Caki2 (cell line): ENCODE data around the gene PCK1. TPM values are rescaled to one million over a fixed set of nuclear protein-coding genes. Genes with fewer than 3 reads are reported as not detected.

Source experiments
- DNase-seq: peaks from one replicate; pipeline ENCODE4 v3.0.0-alpha.2; 2015; ENCODE audit warnings: low read depth
- in situ Hi-C: cut with HindIII; loops from 2 replicates; pipeline ENCODE4 v1.10.0; 2016; ENCODE audit warnings: low sequenced_read_pairs, low pct_unique_long_range_greater_than_20kb, mixed read lengths
- total RNA-seq: library from RNA; depleted of rRNA; stranded (reverse); fragments of >200 nt; shearing (Covaris generic); gene quantifications from 2 replicates; pipeline ENCODE4 v1.2.3, GENCODE V29; 2014; ENCODE audit warnings: low replicate concordance; rRNA removed

The PCK1 gene
- total RNA-seq, 1 experiment from 2014 or later: 1.0 TPM

DNA sequence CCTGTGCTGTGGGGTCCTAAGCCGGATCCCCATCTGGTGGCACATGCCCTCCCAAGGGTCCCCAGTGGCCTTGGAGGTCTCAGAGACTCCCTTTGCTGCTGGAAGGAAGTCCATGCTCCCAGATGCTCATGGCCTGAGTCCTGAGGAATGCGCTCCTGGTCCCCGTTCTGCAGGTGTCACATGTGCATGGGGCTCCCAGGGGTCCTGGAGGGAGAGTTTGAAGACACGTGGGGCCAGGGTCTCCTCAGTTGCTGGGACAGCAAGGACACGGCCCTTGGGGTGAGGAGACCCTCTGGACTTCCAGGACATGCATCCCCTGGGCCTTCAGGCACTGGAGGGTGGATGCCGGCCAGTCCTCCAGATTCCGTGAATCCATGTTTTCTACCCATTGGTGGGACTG is 47.6 kb downstream of the PCK1 start:
- in situ Hi-C loops: no loop called here
- DNase-seq: no peak

DNA sequence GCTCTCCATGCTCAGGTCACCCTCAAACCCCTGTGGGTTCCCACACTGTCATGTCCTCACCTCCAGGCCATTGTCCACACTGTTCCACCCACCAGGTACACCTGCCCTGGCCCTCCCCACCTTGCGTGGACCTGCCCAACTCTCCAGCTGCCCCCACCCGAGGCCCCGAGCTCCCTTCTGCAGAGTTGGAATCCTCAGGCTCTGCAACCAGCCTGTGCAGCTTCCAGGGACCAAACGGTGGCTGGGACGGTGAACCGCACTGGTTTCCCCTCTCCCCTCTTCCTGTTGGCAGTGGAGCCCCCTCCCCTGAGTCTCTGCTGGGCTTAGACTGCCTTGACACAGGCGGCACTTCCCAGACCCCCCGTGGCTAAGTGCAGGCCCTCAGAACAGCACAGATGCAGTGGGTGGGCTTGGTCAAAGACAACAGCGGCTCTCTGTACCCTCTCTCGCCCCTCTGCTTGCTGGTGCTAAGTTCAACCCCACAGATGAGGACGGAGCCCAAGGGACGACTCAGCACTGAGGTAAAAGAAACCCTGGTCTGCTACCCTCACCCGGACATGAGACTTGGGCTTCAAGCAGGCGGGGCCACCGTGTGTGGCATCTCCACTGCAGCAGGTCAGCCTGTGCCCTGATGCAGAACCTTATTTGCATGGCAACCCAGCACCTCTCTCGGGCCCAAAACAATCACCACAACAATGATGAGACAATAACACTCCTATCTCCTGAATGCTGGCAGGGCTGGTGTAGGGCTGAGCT is 48.4 kb downstream of the PCK1 start:
- DNase-seq: no peak
- in situ Hi-C loops: no loop called here

DNA sequence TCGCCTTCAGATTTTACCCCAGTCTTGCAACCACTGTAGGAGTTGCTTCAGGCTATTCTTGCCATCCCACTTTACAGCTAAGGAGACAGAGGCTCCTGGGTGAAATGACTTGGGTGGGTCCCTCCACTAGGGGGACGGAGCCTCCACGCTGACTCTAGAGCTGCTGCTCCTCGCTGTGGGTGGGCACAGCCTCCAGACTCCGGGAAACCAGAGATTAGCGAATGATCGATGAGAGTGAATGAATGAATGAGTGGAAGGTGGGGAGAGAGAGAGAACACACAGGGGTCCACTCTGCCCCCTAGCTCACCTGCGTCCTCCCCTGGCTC is 48.9 kb downstream of the PCK1 start:
- in situ Hi-C loops: no loop called here
- DNase-seq: no peak

DNA sequence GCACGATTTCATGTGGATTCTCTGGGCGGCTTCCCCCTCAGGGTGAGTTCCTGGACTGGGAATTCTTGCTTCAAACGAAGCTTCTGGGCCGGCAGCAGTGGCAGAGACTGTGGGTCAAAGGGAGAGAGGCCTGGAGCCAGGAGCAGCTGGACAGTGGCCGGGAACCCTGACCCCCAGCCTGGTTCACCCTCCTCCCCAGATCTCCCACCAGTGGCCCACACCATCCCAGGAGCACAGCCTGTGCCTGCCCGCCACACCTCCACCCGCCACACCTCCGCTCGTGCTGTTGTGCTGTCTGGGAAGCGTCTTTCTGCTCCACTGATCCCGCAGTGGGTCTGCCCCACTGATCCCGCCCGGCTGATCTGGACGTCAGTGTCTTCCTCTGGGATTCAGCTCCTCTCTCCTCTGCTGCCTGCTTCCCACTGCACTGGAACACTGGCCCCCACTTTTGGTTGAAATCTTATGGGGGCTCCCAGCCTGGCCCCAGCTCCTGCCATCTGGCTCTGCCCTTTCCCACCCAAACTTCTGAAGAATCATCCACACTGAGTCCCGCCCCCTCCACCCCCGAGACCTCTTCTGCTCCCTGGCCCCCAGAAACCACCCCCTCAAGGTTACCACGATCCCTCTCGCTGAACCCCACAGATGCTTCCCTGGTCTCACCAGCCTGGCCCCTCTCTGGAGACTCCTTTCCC is 49.5 kb downstream of the PCK1 start:
- in situ Hi-C loops: no loop called here
- DNase-seq: no peak

DNA sequence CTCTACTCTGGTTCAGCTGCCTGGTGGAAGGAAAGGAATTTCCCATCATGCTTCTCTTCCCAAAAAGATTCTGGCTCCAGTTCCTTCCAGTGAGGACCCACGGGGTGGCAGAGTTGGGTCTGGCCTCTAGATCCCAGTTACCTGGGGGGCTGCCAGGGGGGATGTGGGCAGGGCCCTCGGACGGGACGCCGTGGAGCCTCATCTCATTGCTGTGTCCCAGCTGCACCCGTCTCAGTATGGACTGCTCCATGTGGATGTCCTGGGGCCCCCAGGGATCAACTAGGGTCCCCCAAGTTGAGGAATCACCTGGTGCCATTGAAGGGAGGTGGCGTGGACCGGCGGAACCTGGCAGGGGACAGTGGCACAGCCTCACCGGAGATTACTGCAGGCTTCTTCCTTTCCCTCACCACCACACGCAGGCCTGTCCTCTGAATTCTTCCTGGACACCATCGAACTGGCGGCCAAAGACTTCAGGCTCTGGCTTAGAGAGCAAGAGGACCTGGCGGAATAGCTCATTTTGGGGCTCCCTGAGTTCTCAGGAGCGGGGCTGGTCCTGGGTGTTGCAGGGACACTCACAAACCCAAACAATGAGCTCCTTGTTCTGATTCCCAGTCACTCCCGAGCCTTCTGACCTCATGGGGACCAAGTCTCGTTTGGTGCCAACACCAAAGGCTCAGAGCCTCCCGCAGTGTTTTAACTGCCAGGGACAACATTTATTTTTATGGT is 50.8 kb downstream of the PCK1 start:
- in situ Hi-C loops: no loop called here
- no peak for DNase-seq

DNA sequence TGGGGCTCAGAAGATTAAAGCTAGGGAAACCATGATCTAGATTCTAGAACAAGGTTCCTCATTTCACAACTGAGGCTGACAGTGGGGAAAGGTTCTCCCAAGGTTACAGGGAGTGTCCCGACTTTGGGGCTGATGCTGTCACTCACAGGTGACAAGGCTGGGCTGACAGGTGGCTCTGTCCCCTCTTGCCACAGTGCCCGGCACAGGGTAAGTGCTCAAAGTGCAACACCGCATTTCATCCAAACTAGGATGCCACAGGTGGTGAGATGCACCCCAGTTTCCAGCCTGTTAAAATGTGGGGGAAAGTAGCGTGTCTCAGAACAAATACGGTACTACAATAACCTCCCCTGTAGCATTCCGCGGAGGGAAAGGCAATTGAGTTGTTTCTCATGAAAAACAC is 51.5 kb downstream of the PCK1 start:
- in situ Hi-C loops: no loop called here
- no peak for DNase-seq

DNA sequence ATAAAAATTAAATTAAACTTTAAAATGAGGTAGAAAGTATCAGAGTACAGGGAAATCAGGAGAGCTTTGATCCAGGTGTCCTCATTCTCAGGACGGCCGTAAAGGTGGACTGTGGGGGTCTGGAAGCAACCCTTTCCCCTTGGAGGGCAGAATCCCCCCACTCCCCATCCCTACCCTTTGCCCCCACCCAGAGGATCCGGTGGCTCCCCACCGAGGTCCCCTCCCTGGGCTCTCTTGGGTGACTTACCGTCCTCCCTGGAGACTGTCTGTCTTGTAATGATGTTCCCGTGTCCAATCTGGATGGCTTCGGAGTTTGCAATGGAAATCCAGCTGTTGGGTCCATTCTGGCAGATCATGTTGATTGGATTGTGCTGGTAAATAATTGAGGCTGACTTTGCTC is 52.0 kb downstream of the PCK1 start:
- in situ Hi-C loops: no loop called here
- DNase-seq: no peak

DNA sequence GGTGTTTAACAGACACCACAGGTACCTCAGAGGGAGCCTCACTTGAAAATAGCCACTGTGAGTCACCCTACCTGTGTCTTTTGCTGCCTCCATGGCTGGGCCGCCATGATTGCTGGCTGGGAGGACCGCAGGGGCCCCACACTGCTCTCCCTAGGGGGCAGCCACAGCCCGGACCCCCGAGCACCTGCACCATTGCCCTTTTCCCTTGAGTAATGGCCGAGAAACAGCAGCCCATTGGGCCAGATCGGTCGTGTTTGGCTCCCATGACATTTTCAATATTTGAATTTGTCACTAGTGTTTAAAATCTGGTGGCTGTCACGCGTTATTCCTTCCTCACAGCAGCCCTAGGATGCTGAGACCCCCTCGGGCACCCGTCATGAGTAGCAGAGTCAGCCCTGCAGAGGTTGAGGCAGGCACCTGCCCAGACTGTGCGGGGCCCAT is 52.6 kb downstream of the PCK1 start:
- in situ Hi-C loops: no loop called here
- DNase-seq: no peak

DNA sequence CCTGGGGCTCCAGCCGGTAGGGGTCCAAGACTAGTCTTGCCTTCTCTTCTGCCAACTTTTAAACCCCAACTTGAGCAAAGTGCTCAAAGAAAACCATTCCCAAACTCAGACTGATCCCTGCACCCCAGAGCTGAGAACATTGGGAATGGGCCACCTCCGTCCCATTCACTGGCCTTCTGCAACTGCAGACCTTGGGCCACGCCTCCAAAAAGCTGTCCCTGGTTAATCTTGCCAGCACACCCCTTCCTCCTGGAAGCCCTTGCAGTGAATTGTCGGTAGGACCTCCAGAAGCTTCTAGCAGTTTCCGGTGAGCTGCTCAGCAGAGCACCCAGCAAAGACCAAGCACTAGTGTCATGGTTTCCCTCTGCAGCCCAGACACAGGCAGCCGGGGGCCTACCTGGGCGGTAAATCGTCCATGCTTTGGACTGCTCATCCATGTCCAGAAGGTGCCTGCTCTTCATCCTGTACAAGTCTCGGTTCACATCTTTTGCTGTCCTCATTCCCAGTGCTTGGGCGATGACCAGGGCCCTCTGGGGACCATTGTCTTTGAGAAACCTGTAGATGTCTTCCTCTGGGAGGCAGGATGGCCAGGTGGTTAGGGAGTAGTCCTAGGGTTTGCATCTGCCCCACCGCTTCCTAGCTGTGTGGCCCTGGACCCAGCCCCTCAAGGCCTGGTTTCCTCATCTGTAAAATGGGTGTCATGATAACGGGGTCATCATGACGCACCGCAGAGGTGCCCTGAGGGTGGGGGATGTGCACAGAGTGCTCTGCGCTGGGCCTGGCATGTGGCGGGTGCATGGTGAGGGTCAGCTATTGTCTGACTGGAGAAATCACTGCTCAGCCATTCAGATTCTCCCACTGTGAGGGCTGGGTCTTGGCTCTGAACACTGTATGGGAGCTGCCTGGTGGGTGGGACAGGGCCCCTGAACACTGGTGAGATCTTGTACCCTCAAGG is 53.9 kb downstream of the PCK1 start:
- DNase-seq: no peak
- in situ Hi-C loops: no loop called here

DNA sequence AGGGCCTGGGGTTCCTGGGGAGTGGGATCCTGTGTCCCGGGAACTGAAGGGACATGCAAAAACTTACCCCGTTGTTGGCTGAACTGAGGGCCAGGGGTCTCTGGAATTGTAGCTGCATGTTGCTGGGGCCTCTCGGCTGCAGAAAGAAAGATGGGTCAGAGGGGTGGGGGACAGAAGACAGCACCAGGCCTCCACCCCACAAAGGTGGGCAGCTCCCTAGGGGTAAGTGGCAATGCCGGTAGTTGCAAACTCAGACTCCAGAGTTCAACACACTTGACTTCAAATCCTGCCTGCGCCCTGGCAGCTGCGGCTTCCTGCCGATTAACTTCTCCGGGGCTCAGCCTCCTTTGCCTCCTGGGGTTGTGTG is 54.5 kb downstream of the PCK1 start:
- DNase-seq: no peak
- in situ Hi-C loops: no loop called here

DNA sequence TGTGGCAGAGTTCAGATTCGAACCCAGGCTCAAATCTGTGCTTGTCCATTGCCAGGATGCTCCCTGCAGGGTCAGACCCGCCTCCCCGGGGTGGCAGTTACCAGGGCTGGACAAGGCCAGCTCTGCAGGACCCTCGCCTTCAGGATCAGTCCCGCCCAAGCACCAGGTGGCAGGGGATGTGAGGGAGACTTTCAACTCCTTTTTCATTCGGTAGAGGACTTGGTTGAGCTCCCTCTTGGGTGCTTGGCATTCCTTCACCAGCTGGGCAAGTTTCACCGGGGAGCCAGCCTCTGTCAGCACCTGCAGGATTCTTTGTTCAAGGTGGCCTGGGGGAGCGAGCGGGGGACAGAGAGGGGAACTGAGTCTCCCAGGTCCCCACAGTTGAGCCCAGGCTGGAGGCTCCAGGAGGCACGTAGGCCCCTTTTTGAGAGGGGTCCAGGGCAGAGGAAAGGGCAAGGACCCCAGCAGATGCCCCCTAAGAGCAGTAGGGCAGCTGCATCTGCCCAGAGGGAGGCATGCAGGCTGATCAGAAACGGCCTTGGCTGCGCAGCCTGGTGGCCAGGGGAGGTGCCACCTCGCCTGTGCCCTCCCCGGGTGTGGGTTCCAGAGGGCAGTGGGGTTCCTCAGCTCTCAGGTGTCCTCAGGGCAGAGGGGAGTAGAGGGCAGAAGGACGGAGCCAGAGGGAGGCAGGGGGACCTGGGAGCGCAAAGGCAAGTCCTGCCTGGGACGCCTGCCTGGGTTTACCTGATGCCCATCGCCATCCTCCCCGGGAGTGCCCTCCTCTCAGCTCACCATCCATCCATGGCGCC is 55.4 kb downstream of the PCK1 start:
- in situ Hi-C loops: no loop called here
- no peak for DNase-seq

DNA sequence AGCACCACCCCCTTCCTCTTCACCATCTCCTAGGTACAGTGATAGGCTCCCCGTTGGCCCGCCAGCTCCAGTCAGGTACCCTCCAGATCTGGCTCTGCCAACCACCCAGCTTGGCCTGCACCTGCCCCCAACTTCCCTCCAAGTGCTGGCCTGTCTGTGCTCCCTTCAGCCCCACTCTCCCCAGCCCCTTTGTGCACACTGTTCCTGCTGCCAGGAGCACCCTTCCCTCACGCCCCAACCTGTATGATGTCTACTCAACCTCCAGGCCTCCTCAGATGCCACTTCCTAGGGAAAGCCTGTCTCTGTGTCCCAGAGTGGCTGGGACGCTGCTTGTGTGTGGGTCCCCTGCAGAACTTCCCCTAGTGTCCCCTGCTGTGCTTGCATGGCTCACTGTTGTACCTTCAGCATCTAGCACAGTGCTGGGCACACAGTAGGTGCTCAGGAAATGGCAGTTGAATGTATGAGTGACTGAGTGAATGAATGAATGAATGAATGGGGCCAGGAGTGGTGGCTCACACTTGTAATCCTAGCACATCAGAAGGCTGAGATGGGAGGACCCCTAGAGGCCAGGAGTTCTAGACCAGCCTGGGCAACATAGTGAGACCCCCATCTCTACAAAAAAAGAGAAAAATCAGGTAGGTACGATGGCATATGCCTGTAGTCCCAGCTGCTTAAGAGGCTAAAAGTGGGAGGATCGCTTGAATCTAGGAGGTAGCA is 56.3 kb downstream of the PCK1 start:
- in situ Hi-C loops: no loop called here
- DNase-seq: no peak

Other genes with a start within 250 kb of the PCK1 start
- not detected in 2 replicates for gene SPO11, start 231.3 kb upstream of the PCK1 start, total RNA-seq
- gene RAE1, start 209.9 kb upstream of the PCK1 start, total RNA-seq: 101 and 105 TPM in 2 replicates
- 14.6 and 15.2 TPM in 2 replicates for gene RBM38, start 169.7 kb upstream of the PCK1 start, total RNA-seq
- not detected in 2 replicates for gene CTCFL, start 36.0 kb upstream of the PCK1 start, total RNA-seq
- not detected in 2 replicates for gene ZBP1, start 59.3 kb downstream of the PCK1 start, total RNA-seq
- 68.1 and 97.6 TPM in 2 replicates for gene PMEPA1, start 148.9 kb downstream of the PCK1 start, total RNA-seq